Skeletal muscle cell (primary cell): ENCODE data around the gene PLA2G4F.

ENCODE experiments used
- DNase-seq: peaks from one replicate; pipeline ENCODE4 v3.0.0-alpha.2; 2010; ENCODE audit warnings: low read depth
- H3K4me3 ChIP-seq: 2 replicates; pipeline ENCODE4 v1.5.1; 2011; ENCODE audit warnings: low read depth, mild to moderate bottlenecking, control low read depth, low read length, moderate library complexity

The PLA2G4F gene

GRCh38 chr15:42150219-42150970 is 6.0 kb downstream of the PLA2G4F start:
- no peak overlapping the region for H3K4me3 ChIP-seq
- no peak for DNase-seq

GRCh38 chr15:42149493-42150218 is 6.8 kb downstream of the PLA2G4F start:
- H3K4me3 ChIP-seq, result no peak overlapping the region
- DNase-seq, result no peak

GRCh38 chr15:42148808-42149492 is 7.5 kb downstream of the PLA2G4F start:
- H3K4me3 ChIP-seq, result no peak overlapping the region
- DNase-seq, result no peak

- H3K4me3 ChIP-seq, result no peak overlapping the region
- DNase-seq, result no peak
These were observed 9.1 kb downstream of the PLA2G4F start for GRCh38 chr15:42147431-42147735.

- DNase-seq, result no peak
- no peak overlapping the region for H3K4me3 ChIP-seq
These were observed 9.6 kb downstream of the PLA2G4F start for GRCh38 chr15:42146551-42147430.

GRCh38 chr15:42145546-42146455 is 10.6 kb downstream of the PLA2G4F start:
- no peak overlapping the region for H3K4me3 ChIP-seq
- no peak for DNase-seq

GRCh38 chr15:42144841-42145375 is 11.5 kb downstream of the PLA2G4F start:
- no peak for DNase-seq

GRCh38 chr15:42143866-42144625 is 12.4 kb downstream of the PLA2G4F start:
- DNase-seq, result no peak
- no peak overlapping the region for H3K4me3 ChIP-seq

More at GRCh38 chr15:42144841-42145375, 11.5 kb downstream of the PLA2G4F start:
- H3K4me3 ChIP-seq, result no peak overlapping the region

DNA sequence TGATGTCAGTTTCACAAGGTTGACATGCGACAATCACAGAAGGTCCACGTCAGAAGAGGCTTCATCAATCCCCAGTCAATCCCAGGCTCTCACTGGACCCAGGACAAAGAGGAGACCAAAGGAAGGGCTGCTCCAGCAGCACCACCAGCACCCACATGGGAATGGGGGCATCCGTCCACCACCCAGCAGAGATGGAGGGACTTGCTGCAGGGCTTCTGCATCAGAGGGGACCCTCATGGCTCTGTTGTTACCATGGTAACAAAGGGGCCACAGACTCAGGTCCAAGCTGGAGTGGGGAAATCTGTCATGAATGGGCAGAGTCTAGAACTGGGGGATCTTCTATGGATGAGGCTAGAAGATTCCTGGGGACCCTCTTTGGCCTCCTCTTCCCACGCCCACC is 13.1 kb downstream of the PLA2G4F start:
- DNase-seq, result no peak
- no peak overlapping the region for H3K4me3 ChIP-seq

GRCh38 chr15:42141795-42142667 is 14.4 kb downstream of the PLA2G4F start:
- H3K4me3 ChIP-seq, result no peak overlapping the region
- no peak for DNase-seq

- DNase-seq, result no peak
- no peak overlapping the region for H3K4me3 ChIP-seq
These were observed 15.2 kb downstream of the PLA2G4F start for GRCh38 chr15:42141246-42141645.

DNA sequence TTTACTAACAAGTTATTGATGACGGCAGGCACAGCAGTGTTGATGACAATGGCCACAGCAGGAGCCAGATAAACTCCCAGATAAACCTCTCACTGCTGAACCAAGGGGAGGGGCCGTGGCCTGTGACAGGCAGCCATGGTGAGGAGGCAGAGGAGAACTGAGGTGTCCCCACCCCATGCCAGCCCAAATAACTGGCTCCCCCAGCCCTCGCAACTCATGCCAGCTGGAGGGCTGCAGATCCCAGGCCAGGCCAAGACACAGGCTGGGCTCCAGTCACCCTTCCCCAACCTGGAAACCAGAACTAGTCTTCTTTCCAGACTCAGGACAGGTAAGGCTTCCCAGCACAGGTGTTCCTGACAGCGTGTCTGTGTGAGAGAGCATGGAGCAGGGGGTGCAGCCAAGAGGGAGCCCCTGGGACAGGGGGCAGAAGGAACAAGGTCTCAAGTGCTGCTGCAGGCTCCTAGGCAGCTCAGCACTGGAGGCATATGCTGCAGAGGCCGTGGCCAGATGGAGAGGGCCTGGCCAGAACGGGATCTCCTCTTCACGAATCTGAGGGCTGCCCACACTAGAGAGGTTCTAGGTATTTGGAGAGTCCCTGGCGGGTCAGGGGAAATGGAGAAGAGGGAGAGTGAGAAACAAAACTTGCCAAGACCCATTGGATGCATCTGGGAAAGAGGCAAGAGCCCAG is 15.9 kb downstream of the PLA2G4F start:
- DNase-seq, result no peak

DNA sequence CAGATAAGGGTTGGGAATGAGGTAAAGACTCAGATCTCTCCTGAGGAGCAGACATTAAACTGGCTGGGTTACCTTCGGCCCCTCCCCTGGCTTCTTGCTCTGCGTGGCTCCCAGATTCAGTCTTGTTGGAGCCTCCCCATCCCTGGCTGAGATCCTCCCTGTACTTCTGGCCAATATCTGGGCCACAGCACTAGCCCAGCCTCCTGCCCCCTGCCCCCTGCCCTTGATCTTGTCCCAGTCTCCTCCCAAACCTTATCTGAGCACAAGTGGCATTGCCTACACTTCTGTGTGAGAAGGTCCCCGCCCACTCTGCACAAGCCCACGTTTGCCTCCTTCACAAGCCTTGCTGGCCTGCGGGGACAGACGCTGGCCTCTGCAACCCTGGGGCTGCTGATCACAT is 16.8 kb downstream of the PLA2G4F start:
- no peak overlapping the region for H3K4me3 ChIP-seq
- no peak for DNase-seq

More for the DNA sequence above, 15.9 kb downstream of the PLA2G4F start:
- H3K4me3 ChIP-seq, result no peak overlapping the region

- no peak overlapping the region for H3K4me3 ChIP-seq
- DNase-seq, result no peak
These were observed 17.5 kb downstream of the PLA2G4F start for GRCh38 chr15:42138968-42139386.

- no peak for DNase-seq
- no peak overlapping the region for H3K4me3 ChIP-seq
These were observed 18.0 kb downstream of the PLA2G4F start for GRCh38 chr15:42138411-42138810.
